ENCODE data around the gene ESYT1.
A peak's percentile ranks its signal among the peaks of the same experiment; 100 is the strongest.

The ESYT1 gene

DNA sequence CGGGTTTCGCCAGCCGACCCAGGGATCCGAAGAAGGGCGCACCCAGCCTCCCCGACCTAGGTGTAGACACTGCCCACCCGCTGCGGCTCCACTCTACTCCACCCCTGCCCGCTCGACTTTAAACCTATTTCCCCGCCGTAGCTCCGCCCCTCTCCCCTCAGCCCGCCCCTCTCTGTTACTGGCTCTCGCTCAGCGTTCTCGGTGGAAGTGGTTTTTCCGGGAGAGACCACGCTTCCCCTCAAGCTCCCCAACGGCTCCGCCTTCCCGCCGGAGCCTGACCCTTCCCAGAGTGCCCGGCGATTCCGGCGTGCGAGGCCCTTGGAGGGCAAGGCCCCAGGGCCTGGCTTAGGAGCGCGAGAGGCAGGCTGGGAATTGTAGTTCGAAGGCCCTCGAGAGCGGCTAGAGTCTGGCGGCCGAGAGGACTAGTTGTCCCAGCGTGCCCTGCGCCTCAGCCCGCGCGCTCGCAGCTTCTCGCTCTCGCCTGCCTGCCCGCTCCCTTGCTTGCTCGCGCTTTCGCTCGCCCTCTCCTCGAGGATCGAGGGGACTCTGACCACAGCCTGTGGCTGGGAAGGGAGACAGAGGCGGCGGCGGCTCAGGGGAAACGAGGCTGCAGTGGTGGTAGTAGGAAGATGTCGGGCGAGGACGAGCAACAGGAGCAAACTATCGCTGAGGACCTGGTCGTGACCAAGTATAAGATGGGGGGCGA lies 23.8 kb upstream of the ESYT1 start, which contains the start of gene PA2G4:
TSS of gene PA2G4 (plus strand) at position 451 of the 706 bp plus-strand sequence. CDS start at position 630, 179 bp downstream.
- DNase-seq = peak; percentile 98

DNA sequence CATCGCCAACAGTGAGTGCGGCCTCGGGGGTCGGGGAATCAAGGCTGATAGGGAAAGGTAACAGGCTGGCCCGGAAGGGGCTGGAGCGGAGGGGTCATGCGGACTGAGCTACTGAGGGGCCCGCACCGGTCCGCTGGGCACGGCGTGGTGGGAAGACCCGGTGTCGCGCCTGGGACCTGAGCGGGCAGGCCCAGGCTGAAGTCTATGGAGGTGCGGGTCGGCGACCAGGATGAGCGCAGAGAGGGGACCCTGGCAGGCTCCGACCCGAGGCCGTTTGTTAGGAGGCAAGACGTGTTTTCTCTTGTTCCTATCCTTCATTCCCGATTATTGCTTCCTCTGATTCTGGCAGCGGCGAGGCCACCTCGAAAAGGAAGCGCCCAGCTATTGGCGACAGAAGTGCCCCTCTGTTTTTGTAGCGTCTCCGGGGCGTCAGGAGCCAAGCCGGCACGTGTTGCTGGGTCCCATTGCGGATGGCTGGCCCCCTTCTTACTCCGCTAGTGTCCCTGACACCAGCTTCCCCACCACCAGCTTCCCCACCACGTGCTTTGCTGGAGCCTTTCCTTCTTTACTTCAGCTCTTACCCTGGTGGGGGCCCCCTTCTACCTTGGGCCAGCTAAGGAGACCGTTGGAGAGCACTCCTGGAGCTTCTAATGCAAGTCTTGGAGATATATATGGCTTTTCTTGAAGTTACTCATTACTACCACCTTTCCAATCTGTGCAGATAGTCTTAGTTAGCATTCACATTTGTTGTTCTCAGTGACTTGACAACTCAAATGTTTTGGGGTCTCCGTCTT lies 23.1 kb upstream of the ESYT1 start:
- DNase-seq = peak; percentile 62

DNA sequence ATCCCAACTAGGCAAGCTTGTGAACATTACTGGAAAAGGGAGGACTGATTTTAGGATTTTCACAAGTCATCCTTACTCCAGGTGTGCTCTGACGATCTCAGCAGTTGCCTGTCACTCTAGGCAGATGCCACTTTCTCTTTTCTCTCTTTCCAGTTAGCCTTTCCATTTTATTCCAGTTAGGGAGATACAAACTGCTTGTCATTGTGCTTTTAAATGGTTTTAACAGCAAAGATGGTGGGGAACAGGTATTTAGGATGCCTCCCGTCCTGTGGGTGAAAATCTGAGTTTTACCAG lies 22.5 kb upstream of the ESYT1 start:
- DNase-seq = no peak

DNA sequence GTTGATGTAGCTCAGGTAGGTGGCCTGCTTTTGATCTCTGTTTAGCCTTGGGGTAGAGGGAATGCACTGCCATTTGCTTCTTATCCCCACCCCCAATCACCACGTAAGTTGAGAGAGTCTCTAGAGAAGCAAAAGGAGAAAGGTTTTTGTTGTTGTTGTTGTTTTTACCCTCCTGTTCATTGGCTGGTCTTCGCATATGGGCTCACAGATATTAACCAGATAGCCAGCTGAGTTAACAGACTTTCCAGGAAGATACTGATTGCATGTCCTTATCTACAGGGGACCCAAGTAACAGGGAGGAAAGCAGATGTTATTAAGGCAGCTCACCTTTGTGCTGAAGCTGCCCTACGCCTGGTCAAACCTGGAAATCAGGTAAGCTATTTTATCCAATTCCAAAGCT lies 20.8 kb upstream of the ESYT1 start:
- DNase-seq = no peak

DNA sequence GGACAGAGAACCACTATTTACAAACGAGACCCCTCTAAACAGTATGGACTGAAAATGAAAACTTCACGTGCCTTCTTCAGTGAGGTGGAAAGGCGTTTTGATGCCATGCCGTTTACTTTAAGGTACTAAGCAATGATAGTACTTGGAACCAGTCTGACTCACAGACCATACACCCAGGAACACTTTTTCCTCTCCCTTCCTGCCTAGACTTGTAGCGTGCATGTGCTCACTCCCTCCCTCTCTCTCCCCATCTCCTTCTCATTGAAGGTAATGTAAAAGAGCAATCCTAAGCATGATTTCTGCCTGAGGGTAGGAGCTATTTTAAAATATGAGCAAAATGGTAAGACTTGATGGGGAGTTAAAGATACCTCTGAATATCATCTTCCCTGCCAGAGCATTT lies 17.5 kb upstream of the ESYT1 start:
- DNase-seq = no peak

DNA sequence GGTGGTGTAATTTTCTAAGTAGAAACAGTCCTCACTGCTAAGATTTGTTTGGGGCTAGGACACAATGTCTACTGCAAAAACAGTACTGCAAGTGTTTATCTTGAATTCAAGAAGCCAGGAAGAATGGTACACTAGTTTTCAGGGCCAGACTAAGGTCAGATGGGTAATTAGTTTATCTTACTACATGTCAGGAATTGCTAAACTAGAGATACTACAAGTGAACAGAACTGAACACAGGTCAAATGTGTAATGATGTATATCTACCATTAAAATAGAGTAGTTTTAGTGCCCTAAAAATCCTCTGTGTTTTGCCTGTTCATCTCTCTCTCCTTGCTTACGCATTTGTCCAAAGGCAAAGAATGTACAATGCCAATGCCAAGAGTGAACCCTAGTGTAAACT lies 14.0 kb upstream of the ESYT1 start:
- no peak for DNase-seq

DNA sequence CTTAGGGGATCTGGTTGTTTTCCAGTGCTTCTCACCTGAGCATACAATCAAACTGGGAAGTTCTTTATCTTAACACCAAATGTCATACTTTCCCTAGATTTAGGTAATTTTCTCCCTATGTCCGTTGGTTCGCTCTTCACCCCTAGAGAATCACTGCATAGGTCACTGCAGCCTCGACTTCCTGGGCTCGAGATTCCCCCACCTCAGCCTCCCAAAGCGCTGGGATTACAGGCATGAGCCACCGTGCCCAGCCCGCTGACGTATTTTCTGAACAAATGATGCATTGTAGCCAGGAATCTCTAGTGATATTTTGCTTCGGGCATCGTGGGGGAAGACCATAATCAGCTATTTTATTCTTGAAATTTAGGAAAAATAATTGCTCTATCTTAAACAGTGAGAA lies 12.7 kb upstream of the ESYT1 start:
- no peak for DNase-seq

DNA sequence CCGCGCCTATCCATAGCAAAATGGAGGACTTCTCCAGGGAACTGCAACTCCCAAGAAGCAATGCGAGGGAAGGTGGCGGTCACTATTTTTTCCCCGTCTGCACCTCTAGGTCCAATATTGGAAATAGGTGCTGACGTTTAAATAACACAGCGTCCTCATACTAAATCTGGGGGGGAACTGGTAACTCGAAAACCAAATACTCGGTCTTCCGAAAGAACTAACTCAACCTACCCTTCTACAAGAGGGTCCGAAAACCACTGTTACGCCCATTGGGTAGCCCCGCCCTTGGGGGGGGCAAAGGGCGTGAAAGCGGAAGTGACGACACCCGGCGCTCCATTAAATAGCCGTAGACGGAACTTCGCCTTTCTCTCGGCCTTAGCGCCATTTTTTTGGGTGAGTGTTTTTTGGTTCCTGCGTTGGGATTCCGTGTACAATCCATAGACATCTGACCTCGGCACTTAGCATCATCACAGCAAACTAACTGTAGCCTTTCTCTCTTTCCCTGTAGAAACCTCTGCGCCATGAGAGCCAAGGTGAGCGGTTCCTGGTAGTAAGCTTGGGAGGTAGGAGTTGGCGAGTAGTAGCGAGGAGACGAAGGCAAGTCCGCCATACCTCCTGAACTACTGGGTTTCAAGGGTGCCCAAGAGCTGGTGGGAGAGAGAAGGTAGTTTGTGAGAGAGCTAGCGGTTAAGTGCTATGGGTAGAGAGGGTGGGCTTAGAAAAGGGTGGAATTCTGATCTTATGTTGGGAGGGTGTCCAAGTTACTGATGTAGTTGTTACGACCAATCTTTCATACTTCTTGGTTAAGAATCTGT lies 11.6 kb upstream of the ESYT1 start, which contains the start of gene RPL41:
TSS of gene RPL41 (plus strand) at position 367 of the 815 bp plus-strand sequence.
- DNase-seq = peak; percentile 95

DNA sequence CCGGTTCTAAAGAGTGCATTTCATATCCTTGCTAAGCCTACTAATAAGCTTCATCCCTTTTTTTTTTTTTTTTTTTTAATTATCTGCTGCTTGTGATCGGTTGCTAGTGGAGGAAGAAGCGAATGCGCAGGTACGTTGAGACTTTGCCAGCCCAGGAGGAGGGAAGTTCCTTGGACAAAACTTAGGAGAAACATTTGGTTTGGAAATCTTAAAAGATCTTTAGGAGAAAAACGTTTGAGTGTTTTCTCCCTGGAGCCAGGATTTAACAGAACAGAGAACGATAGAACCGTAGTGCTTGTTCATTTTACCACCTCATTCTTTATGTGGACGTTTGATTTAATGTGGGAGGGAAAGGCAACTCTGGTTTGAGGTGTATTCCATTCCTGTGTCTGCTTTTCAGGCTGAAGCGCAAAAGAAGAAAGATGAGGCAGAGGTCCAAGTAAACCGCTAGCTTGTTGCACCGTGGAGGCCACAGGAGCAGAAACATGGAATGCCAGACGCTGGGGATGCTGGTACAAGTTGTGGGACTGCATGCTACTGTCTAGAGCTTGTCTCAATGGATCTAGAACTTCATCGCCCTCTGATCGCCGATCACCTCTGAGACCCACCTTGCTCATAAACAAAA lies 10.9 kb upstream of the ESYT1 start:
- DNase-seq = peak; percentile 20

DNA sequence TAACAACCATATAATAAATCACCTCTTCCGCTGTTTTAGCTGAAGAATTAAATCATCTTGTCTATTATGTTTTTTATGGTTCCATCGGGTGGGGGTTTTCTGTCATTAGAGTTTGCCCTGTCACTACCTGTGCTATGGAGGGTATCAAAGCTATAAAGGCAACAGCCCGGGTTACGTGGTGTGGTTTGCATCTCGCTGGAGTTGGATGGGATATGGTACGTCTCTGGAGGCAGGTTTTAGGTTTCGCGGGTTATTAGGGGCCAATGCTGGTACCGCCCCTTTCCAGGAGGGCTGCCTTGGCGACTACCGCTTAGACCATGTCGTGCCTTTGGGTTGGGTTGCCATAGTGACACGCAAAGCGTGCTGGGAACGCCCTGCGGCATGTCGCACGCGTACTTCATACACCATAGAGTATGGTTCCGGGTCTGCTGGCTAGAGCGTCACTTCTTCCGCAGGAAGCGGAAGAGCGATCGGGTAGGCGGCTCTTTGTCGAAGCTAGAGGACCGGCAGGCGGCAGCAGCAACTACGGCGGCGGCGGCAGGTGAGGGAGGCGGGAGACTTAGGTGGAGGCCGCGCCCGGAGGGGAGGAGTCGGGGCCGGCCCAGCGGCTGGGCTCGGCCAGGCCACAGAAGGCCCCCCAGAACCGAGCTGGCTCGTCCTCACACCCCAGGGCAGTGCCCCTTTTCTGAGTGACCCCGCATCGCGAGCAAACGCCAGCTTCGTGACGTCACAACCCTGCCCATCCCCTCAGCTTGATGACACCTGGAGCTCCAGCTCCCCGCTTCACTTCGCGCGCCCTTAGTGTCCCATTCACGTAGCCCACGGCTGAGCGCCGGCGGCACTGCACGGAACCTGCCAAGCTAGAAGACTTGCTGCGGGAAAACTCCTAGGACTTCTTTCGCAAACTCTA lies 10.0 kb upstream of the ESYT1 start, which contains the start of gene ZC3H10:
TSS of gene ZC3H10 (plus strand) at position 489 of the 910 bp plus-strand sequence. CDS start 2,297 bp downstream, outside the sequence.
- peak; percentile 99 for DNase-seq

DNA sequence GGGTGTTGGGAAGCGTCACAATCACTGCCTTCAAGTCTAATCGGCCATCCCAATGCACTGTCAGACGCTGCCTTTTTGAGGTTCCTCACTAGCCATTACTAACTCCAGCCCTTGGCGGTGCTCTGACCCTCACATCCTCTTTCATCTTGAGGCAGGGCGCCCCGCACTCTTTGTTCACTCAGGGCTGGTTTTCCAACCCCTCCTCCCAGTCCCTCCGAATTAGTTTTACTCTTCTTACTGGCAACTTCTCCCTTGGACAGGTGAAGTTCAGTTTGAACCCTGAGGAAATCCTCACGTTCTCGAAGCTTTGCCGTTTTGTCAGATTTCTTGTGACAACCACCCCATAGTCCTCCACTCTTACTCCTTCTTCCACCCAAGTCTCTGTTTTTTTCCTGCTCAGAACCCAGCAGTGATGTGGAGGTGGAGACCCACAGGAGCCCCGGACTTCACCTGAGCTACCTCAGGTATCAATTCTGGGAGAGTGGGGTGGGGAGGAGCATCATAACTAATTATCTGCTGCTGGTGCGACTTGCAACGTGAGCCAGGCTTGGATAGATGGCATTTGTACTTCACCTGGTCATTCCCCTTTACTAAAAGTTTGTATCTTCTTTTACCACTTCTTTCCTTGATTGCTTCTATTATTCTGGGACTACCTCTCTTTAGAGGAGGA lies 9.2 kb upstream of the ESYT1 start:
- DNase-seq = no peak

DNA sequence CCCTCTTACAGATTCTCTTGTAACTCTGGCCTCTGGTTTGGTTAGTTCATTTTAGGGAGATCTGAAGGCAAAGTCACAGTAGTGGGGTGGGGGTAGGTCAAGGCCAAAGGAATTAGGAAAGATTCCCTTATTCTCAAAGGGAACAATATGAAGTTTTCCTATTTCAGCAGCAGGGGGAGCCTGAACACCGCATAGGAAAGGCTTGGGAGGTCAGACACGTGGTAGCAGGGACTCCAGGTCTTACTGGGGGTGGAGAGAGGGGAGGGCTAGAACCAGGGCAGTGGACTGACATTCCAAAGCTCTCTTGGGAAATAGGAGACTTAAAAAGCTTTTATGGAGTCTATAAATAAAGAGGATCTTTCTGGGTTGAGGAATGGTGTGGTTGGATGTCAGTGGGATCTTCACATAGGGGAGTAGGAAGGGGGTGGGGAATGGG lies 8.7 kb upstream of the ESYT1 start:
- DNase-seq = peak; percentile 71

DNA sequence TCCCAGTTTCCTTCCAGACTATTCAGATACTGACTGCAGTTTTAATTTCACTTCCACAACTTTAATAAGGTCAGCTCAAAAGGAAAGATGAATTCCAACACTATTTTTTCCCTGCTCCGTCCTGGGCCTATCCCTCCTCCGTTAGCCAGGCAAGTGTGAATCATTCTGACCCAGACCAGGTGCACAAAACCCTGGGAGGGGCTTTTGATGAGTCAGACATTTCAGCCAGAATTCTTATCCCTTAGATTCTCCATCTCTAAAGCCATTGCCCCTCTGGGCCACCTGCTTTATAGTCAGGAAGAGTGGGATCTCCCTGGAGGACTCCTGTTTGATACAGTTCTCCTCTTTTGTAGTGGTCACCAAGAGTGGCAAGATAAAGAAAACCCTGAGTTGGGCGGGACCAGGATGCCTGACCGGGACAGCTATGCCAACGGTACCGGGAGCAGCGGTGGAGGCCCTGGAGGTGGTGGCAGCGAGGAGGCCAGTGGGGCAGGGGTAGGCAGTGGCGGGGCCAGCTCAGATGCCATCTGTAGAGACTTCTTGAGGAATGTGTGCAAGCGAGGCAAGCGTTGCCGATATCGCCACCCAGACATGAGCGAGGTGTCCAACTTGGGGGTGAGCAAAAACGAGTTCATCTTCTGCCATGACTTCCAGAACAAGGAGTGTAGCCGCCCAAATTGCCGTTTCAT lies 7.8 kb upstream of the ESYT1 start:
- DNase-seq = no peak

DNA sequence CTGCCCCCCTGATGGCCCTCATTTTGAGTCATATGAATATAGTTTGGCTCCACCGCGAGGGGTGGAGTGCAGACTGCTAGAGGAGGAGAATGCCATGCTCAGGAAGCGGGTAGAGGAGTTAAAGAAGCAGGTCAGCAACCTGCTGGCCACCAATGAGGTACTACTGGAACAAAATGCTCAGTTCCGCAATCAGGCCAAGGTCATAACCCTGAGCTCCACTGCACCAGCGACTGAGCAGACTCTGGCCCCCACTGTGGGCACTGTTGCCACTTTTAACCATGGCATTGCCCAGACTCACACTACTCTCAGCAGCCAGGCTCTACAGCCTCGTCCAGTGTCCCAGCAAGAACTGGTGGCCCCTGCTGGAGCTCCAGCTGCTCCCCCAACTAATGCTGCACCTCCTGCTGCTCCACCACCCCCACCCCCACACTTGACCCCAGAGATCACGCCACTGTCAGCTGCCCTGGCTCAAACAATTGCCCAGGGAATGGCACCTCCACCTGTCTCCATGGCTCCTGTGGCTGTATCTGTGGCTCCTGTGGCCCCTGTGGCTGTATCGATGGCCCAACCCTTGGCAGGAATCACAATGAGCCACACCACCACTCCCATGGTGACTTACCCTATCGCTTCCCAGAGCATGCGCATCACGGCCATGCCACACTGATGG lies 6.7 kb upstream of the ESYT1 start:
- DNase-seq = no peak

DNA sequence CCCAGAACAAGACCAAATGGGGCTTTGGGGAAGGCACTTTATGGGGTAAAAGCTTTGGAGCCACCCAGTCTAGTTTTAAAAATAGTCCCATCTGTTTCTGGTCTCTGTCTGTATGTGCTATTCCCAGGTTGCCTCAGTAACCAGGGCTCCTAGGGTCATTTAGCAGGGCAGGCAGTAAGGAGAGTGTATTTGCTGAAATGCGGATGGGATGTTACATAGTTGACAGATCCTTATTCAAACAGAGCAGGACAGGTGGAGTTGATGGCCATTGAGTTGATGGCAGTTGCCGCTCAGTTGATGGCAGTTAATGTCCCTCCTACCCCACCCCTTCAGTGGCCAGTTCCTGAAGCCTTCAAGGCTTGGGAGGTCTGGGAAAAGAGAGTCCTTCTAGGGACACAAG lies 5.4 kb upstream of the ESYT1 start:
- DNase-seq = no peak

DNA sequence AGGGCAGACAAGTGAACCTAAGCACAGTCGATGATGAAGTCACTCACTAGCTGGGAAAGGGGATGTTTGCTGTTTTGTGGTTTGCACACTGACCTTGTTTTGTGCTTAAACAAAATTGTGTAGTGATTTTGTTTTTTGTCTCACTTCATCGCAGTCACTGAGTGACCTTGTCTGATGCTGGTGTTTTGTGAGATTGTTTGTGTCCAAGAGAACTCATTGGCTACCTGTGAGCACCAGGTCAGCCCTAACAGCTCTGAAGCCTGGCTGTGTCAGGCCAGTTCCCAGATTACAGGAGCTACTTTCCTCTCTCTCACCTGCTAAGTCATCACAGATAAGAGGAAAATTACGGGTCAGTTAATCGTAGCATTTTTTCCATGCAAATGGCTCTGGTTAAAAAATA lies 3.9 kb upstream of the ESYT1 start:
- DNase-seq = no peak

DNA sequence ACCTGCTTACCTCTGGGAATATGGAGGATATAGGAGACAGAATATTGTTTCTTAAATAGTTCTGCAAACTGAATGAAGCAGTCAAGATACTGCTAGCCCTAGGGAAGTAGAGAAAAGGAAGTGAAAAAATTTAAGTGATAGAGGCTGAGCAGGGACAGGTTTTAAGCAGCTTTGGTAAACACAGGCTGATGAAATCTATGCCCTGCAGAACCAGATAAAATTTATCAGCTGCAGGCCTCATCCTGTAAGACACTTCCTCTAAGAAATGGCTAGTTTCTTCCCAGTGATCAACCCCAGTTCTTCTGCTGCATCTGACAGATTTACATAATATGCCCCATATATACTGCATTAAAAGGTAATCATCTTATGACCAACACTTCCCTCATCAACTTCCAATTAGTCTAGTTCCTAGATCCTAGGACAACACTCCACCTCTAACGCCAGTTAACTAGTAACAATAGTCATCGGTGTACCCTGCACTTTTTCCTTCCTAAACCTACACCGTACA lies 1.3 kb upstream of the ESYT1 start:
- DNase-seq = no peak

DNA sequence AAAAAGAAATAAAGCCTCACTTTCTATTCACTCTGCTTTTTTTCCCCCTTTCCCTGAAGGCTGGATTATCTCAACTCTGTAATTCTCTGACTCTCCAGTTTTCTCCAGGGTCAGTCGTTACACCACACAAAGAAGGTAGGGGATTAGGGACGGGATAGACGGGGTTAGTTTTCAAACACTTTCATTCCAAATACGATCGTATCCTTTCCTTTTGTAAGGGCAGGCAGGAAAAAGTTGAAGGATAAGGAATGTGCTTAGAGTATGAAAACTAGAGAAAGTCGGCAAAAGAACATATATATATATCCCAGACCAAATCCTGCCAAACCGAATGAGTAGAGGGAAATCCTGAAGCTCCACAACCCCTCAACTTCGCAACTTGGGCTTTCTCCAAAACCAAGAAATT lies 581 bp upstream of the ESYT1 start:
- DNase-seq = no peak

DNA sequence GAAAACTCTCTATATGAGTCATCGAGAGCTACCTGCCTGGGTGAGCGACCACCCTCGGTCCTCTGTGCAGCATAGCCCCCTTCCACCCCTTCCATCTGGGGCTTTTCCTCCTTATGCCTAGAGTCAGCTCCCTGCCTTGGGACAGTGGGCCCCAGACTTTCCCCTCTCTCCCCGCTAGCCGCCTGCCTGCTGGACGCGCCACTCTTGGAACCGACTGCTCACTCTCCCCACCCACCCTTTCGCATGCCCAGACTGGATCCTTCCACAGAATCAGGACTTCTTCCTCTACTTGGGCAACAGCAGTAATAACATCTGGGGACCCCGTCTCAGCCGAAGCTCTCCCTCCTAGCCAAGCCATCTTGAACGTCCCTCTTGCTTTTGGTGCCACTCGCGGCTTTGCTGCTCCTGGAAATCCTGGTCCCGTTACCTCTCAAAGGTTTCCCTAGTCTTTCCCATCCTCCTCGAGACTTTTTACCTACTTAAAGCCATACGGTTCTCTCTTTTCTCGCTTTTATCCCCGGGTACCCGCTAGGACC lies 671 bp downstream of the ESYT1 start:
- peak; percentile 38 for DNase-seq
